Astrocyte of the cerebellum (primary cell): ENCODE data around the gene NANOS2.
"Not testable (repeated sequence)": the region's sequence is repeated elsewhere in the genome, so short reads cannot be mapped to it uniquely, and the experiment has no call there.

Source experiments
- DNase-seq: peaks from one replicate; pipeline ENCODE4 v3.0.0-alpha.2; 2011; ENCODE audit warnings: low read depth
- H3K4me3 ChIP-seq: 2 replicates; pipeline ENCODE4 v1.5.1; 2011; ENCODE audit warnings: mild to moderate bottlenecking, low read depth, low read length, moderate library complexity
- in situ Hi-C: cut with HindIII; loops from 2 replicates; pipeline ENCODE4 v1.10.0; 2017; ENCODE audit warnings: low sequenced_read_pairs
- TF ChIP-seq, protein P1 (sequence below): IDR thresholded peaks from 2 replicates; pipeline ENCODE4 v1.5.1; 2012; ENCODE audit warnings: low read length, low read depth, moderate library complexity, mild to moderate bottlenecking; ENCODE audit errors: missing control alignments

NANOS2 gene

DNA sequence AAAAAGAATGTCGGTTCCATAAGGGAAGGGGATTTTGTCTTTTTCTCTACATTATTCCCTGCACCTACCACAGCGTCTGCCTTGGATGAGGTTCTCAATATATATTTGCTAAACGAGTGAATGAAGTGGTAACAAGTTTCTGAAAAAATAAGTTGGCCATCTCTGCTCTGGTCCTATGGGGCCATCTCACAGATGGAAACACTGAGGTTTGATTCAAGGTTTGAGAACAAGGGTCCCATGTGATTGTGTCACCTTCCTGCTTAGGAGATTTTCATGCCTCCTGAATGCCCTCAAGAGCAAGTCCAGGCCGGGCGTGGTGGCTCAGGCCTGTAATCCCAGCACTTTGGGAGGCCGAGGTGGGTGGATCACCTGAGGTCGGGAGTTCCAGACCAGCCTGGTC lies 15.3 kb downstream of the NANOS2 start:
- TF ChIP-seq, protein P1, sequence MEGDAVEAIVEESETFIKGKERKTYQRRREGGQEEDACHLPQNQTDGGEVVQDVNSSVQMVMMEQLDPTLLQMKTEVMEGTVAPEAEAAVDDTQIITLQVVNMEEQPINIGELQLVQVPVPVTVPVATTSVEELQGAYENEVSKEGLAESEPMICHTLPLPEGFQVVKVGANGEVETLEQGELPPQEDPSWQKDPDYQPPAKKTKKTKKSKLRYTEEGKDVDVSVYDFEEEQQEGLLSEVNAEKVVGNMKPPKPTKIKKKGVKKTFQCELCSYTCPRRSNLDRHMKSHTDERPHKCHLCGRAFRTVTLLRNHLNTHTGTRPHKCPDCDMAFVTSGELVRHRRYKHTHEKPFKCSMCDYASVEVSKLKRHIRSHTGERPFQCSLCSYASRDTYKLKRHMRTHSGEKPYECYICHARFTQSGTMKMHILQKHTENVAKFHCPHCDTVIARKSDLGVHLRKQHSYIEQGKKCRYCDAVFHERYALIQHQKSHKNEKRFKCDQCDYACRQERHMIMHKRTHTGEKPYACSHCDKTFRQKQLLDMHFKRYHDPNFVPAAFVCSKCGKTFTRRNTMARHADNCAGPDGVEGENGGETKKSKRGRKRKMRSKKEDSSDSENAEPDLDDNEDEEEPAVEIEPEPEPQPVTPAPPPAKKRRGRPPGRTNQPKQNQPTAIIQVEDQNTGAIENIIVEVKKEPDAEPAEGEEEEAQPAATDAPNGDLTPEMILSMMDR = no peak
- H3K4me3 ChIP-seq = no peak overlapping the region
- no peak for DNase-seq
- in situ Hi-C loops = no loop called here

DNA sequence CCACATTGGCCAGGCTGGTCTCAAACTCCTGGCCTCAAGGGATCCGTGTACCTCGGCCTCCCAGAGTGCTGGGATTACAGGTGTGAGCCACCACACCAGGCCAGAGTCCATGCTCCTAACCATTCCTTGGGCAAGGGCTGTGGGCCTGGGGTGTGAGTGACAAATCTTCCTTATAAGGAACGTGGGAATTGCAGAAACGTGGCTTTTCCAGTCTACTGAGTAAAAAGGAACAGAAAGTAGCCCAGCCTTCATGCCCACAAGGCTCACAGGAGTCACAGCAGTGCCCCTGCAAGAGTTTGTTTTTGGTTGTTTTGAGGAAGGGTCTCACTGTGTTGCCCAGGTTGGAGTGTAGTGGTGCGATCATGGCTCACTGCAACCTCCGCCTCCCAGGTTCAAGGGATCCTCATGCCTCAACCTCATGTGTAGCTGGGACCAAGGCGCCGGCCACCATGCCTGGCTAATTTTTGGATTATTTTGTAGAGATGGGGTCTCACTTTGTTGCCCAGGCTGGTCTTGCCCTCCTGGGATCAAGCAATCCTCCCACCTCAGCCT lies 17.2 kb downstream of the NANOS2 start:
- H3K4me3 ChIP-seq = no peak overlapping the region
- TF ChIP-seq, protein P1 = no peak
- DNase-seq = no peak
- in situ Hi-C loops = no loop called here

DNA sequence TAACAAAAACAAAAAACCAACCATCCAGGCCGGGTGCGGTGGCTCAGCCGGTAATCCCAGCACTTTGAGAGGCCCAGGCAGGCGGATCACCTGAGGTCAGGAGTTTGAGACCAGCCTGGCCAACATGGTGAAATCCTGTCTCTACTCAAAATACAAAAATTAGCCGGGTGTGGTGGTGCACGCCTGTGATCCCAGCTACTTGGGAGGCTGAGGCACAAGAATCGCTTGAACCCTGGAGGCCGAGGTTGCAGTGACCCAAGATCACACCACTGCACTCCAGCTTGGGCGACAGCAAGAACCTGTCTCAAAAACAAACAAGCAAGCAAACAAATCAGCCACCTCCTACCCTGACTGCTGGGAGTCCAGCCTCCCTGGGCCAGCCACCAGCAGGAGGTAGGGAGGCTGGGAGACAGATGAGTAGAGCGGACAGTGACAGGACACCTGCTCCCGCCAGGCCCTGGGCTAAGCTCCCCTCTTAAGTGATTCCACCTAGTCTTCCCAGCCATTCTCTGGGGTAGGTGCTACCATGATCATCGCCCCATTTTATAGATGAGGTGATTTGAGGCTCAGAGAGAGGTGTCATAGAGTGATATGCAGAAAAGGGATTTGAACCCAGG lies 18.5 kb downstream of the NANOS2 start:
- DNase-seq, in situ Hi-C loops, H3K4me3 ChIP-seq: not testable (repeated sequence)

DNA sequence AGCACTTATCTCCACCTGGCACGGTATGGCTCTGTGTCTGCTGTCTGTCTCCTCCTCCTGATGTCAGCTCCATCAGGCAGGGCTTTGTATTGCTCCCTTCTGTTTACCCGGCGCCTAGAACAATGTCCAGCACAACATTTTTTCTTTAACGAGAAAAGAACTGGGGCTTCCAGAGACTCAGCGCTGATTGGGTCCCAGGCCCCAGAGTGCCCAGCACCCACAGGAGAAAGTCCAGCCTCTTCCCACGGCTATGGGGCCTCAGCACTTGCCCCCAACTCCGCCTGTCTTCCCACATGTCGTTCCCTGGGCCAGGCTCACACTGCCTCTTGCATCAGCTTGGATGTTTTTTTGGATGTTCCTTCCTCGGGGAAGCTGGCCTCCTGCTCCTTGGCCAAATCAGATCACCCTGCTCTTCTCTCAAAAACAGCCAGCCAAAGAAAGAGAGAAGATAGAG lies 19.0 kb downstream of the NANOS2 start:
- no peak overlapping the region for H3K4me3 ChIP-seq
- TF ChIP-seq, protein P1 = no peak
- no peak for DNase-seq
- in situ Hi-C loops = no loop called here

DNA sequence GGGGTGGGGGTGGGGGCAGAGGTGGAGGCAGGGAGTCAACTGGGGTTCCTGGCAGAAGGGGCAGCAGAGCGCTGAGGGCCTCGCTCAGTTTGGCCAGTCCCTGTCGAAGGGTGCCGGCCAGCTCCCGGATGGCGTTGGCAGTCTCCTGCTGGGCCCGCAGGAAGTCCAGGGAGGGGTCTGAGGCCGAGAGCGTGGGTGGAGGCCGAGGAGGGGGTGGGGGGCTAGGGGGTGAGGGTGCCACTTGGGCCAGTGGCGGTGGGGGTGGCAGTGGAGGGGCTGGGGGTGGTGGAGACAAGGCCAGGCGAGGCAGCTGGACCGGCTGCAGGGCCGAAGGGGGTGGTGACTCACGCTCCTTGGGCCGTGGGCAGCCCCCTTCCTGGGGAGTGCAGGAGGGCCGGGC lies 23.7 kb downstream of the NANOS2 start:
- DNase-seq = no peak
- H3K4me3 ChIP-seq = no peak overlapping the region
- TF ChIP-seq, protein P1 = no peak
- in situ Hi-C loops = no loop called here

DNA sequence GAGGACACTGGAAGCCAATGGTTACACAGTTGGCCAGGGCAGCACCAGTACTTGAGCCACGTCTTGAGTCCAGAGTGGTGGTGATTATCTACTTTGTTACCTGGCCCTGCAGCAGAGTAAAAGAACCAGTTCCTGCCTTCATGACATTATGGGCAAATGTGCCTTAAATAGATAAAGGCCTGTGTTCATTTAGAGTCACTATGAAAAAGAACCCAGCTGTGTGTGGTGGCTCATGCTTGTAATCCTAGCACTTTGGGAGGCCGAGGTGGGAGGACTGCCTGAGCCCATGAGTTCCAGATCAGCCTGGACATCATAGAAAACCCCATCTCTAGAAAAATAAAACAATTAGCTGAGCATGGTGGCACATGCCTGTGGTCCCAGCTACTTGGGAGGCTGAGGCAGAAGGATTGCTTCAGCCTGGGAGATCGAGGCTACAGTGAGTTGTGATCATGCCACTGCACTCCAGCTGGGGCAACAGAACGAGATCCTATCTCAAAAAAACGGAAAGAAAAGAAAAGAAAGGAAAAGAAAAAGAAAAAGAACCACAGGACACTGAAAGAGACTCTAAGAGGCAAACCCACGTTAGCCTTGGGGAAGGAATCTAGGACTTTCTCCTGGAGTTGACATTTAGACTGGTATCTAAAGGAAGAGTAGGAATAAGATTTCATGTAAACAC lies 25.2 kb downstream of the NANOS2 start:
- in situ Hi-C loops = no loop called here
- H3K4me3 ChIP-seq = no peak overlapping the region
- DNase-seq = no peak
- TF ChIP-seq, protein P1 = no peak

DNA sequence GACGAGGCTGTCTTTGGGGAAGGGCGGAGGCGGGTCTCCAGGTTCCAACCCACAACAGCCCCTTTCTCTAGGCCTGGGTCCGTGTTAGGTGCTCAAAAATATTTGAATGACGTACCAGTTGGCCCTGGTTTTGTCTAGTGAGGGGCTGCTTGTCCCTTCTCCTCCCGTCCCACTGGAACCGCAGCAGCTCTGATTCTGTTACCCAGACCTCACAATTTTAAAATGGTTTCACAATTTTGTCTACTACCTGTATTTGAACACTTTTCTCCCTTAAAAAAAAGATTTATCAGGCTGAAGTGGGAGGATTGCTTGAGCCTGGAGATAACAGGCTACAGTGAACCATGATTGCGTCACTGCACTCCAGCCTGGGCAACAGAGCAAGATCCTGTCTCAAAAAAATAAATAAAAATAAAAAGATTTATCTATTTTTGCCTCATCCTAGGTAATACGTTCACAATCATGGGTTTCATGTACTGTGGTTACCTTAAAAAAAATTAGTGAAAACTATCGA lies 27.3 kb downstream of the NANOS2 start:
- in situ Hi-C loops = no loop called here
- H3K4me3 ChIP-seq = peak overlapping the region; percentile 55
- DNase-seq = no peak
- TF ChIP-seq, protein P1 = no peak
